ENCODE results near the gene GNG12. TPM values are rescaled to one million over a fixed set of nuclear protein-coding genes. Genes with fewer than 3 reads are reported as not detected.

The GNG12 gene
- total RNA-seq, 1 experiment from 2014 or later, result 14.3 TPM

GRCh38 chr1:67680486-67680885 is 152.8 kb downstream of the GNG12 start:
- Histone ChIP-seq H4K5ac (ENCODE audit: insufficient read length, low read depth, low read length) (no peak overlapping the region), H3K56ac (ENCODE audit: insufficient read length, low read depth, low read length) (no peak overlapping the region), H3K4ac (ENCODE audit: low read depth, low read length) (no peak overlapping the region), H3K9me3 (ENCODE audit: control insufficient read depth, low read depth, low read length) (no peaks in the 10 kb centered on the region), H3K14ac (ENCODE audit: insufficient read depth, low read length) (no peak overlapping the region), H2BK15ac (ENCODE audit: low read depth, low read length) (no peak overlapping the region), H4K91ac (ENCODE audit: insufficient read length, low read depth, low read length) (no peak overlapping the region), H2BK5ac (ENCODE audit: insufficient read length, low read length) (no peak overlapping the region), H3K79me2 (ENCODE audit: insufficient read depth, low read length) (no peaks in the 10 kb centered on the region), H4K8ac (replicated peaks; ENCODE audit: insufficient read length, low read depth, low read length) (no peak overlapping the region), H3K4me1 (ENCODE audit: insufficient read depth, low read length) (peaks cover 3% of the 10 kb centered on the region; the same call in 1 of the 2 replicates), H3K23me2 (ENCODE audit: insufficient read length, low read depth, low read length, poor library complexity, severe bottlenecking) (no peaks in the 10 kb centered on the region), H2BK12ac (ENCODE audit: insufficient read length, low read depth, low read length) (no peak overlapping the region), H3K18ac (ENCODE audit: insufficient read length, low read depth, low read length) (no peak overlapping the region), H3K27me3 (ENCODE audit: insufficient read depth, low read length) (no peaks in the 10 kb centered on the region), H3T11ph (ENCODE audit: low read length) (no peak overlapping the region), H2BK20ac (ENCODE audit: low read depth, low read length, poor library complexity, severe bottlenecking) (no peak overlapping the region), H2BK120ac (ENCODE audit: low read depth, low read length, poor library complexity, severe bottlenecking) (no peak overlapping the region), H3K23ac (ENCODE audit: insufficient read length, low read depth, low read length) (no peak overlapping the region), H3K9ac (ENCODE audit: extremely low read depth, insufficient read length, low read length) (no peak overlapping the region), H3K27ac (ENCODE audit: insufficient read length, low read depth, low read length) (no peak overlapping the region), H3K4me2 (ENCODE audit: insufficient read depth, insufficient read length, low read length) (no peak overlapping the region), H4K20me1 (ENCODE audit: control insufficient read depth, insufficient read depth, insufficient read length) (no peaks in the 10 kb centered on the region), H2AFZ (ENCODE audit: low read length) (no peak overlapping the region), H3K79me1 (ENCODE audit: insufficient read depth, low read depth, low read length, poor library complexity, severe bottlenecking) (no peaks in the 10 kb centered on the region), H2AK5ac (ENCODE audit: insufficient read length, low read length) (no peak overlapping the region)
- peaks cover 3% of the 10 kb centered on the region; the same call in 1 of the 2 replicates for H3K27me3 Mint-ChIP-seq (ENCODE audit: low read depth)
- H3K36me3 Mint-ChIP-seq (ENCODE audit: insufficient read depth in 1 of 3, low read depth in 3 of 3), result no peaks in the 10 kb centered on the region; a peak in 1 of 7 replicates
- H3K4me1 Mint-ChIP-seq, result peaks cover 8 to 12% of the 10 kb centered on the region in 2 experiments
- no peak for DNase-seq
- H3K4me3 Mint-ChIP-seq, result no peak overlapping the region
- TF ChIP-seq CTCF (conservative IDR thresholded peaks at IDR 0.05), result no peak
- H3K9me3 Mint-ChIP-seq, result no peaks in the 10 kb centered on the region
- H3K27ac Mint-ChIP-seq, result no peak overlapping the region
- WGBS (ENCODE audit: extremely low coverage, insufficient read length, low lambda C conversion rate), result no CpG with 5 or more reads among the region's 2 CpGs

Measured in H9 (cell line).